ENCODE results near the gene DCP2.
A peak's percentile ranks its signal among the peaks of the same experiment; 100 is the strongest.

DCP2 gene

GRCh38 chr5:112967520-112968083 is 9.0 kb upstream of the DCP2 start:
- DNase-seq = no peak

- DNase-seq = no peak
Observed at GRCh38 chr5:112968411-112969106, 8.0 kb upstream of the DCP2 start.

- DNase-seq = no peak
Observed at GRCh38 chr5:112971276-112971675, 5.3 kb upstream of the DCP2 start.

GRCh38 chr5:112973036-112973435 is 3.6 kb upstream of the DCP2 start:
- no peak for DNase-seq

GRCh38 chr5:112973904-112974303 is 2.7 kb upstream of the DCP2 start:
- no peak for DNase-seq

GRCh38 chr5:112974901-112975300 is 1.7 kb upstream of the DCP2 start:
- no peak for DNase-seq

GRCh38 chr5:112975721-112976431 is 722 bp upstream of the DCP2 start:
- peak in 1 of 3 donors; percentile 16 for DNase-seq

GRCh38 chr5:112977440-112977861 is 853 bp downstream of the DCP2 start:
- DNase-seq = no peak

- peak in 2 of 3 donors; percentile 46 to 64 for DNase-seq
Observed at GRCh38 chr5:112978836-112979235, 2.2 kb downstream of the DCP2 start.

- DNase-seq = no peak
Observed at GRCh38 chr5:112979723-112980122, 3.1 kb downstream of the DCP2 start.

- no peak for DNase-seq
Observed at GRCh38 chr5:112983363-112983762, 6.8 kb downstream of the DCP2 start.

GRCh38 chr5:112986224-112986623 is 9.6 kb downstream of the DCP2 start:
- no peak for DNase-seq

- DNase-seq = peak; percentile 78 to 87 (median 79)
Observed at GRCh38 chr5:112995764-112996618, 19.4 kb downstream of the DCP2 start.

- no peak for DNase-seq
Observed at GRCh38 chr5:112996830-112997374, 20.3 kb downstream of the DCP2 start.

- no peak for DNase-seq
Observed at GRCh38 chr5:112998296-112998695, 21.7 kb downstream of the DCP2 start.

- no peak for DNase-seq
Observed at GRCh38 chr5:113000466-113000865, 23.9 kb downstream of the DCP2 start.

GRCh38 chr5:113002423-113002822 is 25.8 kb downstream of the DCP2 start:
- DNase-seq = no peak

GRCh38 chr5:113003763-113004162 is 27.2 kb downstream of the DCP2 start:
- DNase-seq = no peak

GRCh38 chr5:113005454-113005853 is 28.9 kb downstream of the DCP2 start:
- no peak for DNase-seq

GRCh38 chr5:113017881-113018635 is 41.5 kb downstream of the DCP2 start:
- DNase-seq = no peak

GRCh38 chr5:113020461-113021273 is 44.1 kb downstream of the DCP2 start:
- DNase-seq = no peak

Measured in suppressor macrophage treated with lipopolysaccharide for 1 hour (primary cell).